ENCODE results near the gene PLEKHA8.

Gene PLEKHA8

DNA sequence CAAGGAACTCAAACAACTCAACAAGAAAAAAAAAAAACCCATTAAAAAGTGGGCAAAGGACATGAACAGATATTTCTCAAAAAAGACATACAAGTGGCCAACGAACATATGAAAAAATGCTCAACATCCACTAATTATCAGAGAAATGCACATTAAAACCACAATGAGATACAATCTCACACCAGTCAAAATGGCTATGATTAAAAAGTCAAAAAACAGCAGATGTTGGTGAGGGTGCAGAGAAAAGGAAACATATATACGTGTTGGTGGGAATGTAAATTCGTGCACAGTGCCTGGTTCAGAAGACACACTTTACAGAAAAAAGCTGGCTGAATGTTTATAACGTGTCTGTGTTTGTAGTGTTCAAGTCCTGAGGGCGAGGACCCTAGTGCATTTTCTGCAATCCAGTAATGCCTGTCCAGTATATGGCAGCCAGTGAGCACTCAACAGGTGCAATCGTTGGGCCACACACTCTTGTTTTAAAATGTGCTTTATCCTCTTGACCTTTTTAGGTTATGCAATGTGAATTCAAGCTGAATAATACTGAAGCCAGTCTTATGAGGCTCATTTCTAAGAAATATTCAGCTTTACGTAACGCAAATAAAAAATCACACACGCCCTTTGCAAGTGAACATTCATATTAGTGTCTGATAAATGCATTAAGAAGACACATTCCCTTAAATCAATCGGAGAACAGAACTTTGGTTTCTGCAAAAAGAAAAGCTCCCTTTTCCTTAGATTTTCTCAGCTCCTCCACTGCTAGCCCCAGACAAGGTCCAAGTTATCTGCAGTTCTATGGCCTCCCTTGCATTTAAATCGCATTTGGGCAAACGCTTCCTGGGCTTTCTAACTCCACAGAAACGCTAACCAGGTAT, 105.8 kb downstream of the PLEKHA8 start:
- DNase-seq (ENCODE audit: low spot score) = no peak
- TF ChIP-seq, protein P1, sequence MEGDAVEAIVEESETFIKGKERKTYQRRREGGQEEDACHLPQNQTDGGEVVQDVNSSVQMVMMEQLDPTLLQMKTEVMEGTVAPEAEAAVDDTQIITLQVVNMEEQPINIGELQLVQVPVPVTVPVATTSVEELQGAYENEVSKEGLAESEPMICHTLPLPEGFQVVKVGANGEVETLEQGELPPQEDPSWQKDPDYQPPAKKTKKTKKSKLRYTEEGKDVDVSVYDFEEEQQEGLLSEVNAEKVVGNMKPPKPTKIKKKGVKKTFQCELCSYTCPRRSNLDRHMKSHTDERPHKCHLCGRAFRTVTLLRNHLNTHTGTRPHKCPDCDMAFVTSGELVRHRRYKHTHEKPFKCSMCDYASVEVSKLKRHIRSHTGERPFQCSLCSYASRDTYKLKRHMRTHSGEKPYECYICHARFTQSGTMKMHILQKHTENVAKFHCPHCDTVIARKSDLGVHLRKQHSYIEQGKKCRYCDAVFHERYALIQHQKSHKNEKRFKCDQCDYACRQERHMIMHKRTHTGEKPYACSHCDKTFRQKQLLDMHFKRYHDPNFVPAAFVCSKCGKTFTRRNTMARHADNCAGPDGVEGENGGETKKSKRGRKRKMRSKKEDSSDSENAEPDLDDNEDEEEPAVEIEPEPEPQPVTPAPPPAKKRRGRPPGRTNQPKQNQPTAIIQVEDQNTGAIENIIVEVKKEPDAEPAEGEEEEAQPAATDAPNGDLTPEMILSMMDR (conservative IDR thresholded peaks at IDR 0.05; ENCODE audit: low read depth) = no peak
- CTCF ChIA-PET = interaction anchor here (1.2 to 1.8 kb wide), 2 partner anchors 39 to 431 kb away, joined by 3 to 5 read pairs; no protein-coding TSS in a partner anchor
- H3K27ac ChIP-seq = peak overlapping the region; percentile 91
- POLR2A ChIA-PET (ENCODE audit: low non-redundant PET) = no interaction called here

DNA sequence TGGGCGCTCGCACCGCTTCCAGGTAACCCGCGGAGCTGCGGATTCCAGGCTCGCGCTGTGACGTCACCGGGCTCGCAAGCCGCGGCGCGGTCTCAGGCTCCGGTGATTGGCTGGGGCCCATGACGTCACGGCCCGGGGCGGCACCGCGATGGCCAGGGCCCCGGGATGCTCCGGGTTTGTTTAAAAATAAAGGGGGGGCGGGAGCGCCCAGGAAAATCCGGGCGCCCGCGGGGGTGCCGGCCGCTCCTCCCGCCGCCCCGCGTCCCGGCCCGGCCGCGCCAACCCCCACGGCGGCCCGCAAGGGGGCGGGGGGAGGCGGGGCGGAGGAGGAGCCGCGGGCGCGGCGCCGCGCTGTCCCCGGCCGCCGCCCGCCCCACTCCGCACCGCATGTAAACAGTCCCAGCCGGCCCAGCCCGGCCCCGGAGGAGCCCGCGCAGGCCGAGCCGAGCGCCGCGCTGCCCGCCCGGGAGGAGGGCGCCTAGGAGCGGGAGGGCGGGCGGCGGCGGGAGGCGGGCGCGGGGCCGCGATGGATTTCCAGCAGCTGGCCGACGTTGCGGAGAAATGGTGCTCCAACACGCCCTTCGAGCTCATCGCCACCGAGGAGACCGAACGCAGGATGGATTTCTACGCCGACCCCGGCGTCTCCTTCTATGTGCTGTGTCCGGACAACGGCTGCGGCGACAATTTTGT, 106.5 kb downstream of the PLEKHA8 start, which contains the start of gene MTURN:
Gene MTURN, plus strand, starts transcription at position 376 of the 690 bp plus-strand sequence. Its CDS starts 151 bp downstream, at position 527.
- TF ChIP-seq, protein P1 (conservative IDR thresholded peaks at IDR 0.05; ENCODE audit: low read depth) = no peak
- H3K27ac ChIP-seq = peak within 1 kb of the TSS; percentile 91
- peak; percentile 99 for DNase-seq (ENCODE audit: low spot score)
- ChIA-PET CTCF (interaction anchor here (0.7 to 1.8 kb wide), 4 partner anchors 34 to 430 kb away, joined by 3 to 5 read pairs (median 4); no protein-coding TSS in a partner anchor), POLR2A (ENCODE audit: low non-redundant PET) (no interaction called here)

DNA sequence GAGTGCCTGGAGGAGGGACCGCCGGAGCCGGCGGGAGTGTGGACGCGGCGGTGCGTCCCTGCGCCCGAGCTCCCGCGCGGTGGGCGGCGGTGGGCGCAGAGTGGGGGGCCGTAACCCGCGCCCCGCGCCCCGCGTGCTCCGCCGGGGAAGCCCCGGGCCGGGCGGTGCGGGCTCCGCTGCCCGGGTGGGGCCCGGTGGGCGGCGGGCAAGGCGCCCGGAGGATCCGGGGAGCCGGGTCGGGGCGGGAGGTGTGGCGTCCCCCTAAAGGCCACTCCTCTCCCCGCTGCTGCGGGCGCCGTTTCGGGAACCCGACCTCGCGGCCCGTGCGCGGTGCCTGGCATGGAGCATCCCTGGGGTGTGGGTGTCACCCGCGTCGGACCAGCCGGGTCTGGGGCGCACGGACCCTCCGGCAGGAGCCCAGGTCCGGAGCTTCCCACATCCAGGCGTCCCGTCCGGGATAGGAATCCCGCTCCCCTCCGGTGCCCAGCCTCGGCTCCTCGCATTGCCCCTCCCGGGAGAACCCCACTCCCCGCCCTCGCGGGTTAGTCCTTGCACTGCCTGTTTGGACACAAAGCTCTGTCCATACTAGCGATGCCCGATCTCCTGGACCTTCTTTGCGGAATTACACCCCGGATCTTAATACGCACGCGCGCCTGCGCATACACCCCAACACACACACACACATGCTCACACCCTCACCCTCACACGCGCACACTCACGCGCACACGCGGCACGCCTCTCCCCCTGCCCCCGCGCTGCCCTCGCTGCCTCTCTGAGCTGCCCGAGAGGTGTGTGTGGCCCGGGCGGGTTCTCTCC, 107.3 kb downstream of the PLEKHA8 start:
- DNase-seq (ENCODE audit: low spot score) = peak; percentile 57
- H3K27ac ChIP-seq = peak overlapping the region; percentile 91
- POLR2A ChIA-PET (ENCODE audit: low non-redundant PET) = interaction anchor here (0.6 kb wide), 1 partner anchor 31 kb away, joined by 6 read pairs; no protein-coding TSS in a partner anchor
- CTCF ChIA-PET = interaction anchor here (0.7 to 1.8 kb wide), 3 partner anchors 33 to 140 kb away, joined by 3 to 5 read pairs (median 4); no protein-coding TSS in a partner anchor
- TF ChIP-seq, protein P1 (conservative IDR thresholded peaks at IDR 0.05; ENCODE audit: low read depth) = no peak

DNA sequence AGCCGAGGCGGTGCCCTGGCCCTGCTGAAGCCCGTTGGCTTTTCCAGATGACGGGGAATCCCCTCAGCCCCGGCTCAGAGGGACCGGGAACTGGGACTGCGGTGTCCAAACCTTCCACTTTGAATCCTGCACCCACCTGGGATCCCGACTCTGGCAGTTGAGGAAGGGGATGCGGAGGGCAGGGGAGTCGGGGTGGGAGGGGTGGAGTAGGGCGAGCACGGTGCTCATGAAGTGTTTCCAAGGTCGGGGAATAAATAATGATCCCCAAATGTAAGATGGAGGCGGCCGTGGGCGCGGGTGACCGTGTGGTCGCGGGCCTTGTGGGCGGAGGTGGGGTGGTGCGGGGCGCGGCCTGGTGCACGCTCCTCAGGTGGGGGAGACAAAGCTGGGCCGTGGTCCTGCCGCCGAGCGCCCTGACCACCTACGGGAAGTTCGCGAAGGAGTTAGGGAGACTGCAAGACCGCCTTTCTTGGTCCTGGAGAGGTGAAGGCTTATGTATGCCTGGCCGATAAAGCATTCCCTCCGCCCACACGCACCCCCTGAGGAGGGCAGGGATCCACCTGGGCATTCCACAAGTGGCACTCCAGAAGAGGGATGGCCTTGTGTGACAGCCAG, 108.0 kb downstream of the PLEKHA8 start:
- peak overlapping the region; percentile 91 for H3K27ac ChIP-seq
- TF ChIP-seq, protein P1 (conservative IDR thresholded peaks at IDR 0.05; ENCODE audit: low read depth) = no peak
- ChIA-PET CTCF (interaction anchor here (0.5 kb wide), 1 partner anchor 213 kb away, joined by 3 read pairs; no protein-coding TSS in a partner anchor), POLR2A (ENCODE audit: low non-redundant PET) (interaction anchor here (0.6 kb wide), 1 partner anchor 32 kb away, joined by 6 read pairs; no protein-coding TSS in a partner anchor)
- peak; percentile 40 for DNase-seq (ENCODE audit: low spot score)

DNA sequence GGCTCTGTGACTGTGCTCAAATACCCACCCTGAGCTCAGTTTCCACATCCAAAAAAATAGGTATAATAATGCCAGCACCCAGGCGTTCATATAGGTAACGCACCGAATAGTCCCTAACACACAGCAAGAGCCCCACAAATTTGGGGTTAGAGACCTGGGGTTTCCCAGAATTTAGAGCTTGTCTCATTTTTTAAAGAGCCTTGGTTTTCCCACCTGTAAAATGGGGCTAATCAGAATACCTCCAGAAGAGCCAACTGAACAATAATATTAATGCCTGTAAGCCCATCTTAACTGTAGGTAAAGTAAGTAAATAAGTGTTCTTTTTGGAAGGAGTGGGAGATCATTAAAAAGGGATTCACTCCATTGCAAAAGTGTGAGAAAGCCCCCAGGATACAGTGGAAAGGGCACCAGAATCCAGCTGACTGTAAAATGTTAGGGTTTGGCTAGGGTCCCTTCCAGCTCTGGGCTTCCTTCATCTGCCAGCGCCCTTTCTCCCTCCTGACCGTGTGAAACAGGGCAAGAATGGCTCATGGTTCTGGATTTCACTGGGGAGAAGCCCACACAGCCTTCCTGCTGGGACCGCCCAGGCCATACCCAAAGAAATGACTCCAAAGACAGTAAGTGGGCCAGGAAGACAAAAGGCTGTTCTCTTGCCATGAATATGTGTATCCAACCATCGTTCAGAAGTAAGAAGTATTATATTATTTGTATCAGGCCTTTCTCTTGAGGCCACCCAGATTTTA, 108.7 kb downstream of the PLEKHA8 start:
- TF ChIP-seq, protein P1 (conservative IDR thresholded peaks at IDR 0.05; ENCODE audit: low read depth) = no peak
- no peak for DNase-seq (ENCODE audit: low spot score)
- POLR2A ChIA-PET (ENCODE audit: low non-redundant PET) = no interaction called here
- CTCF ChIA-PET = interaction anchor here (0.5 kb wide), 1 partner anchor 213 kb away, joined by 3 read pairs; no protein-coding TSS in a partner anchor
- H3K27ac ChIP-seq = peak overlapping the region; percentile 91
